Tibial nerve (tissue), 4 donors: ENCODE measurements around the gene SLCO3A1. TPM values are rescaled to one million over a fixed set of nuclear protein-coding genes. Genes with fewer than 3 reads are reported as not detected.

ENCODE experiments used
- DNase-seq, 2 donors: peaks; one replicate each; pipeline ENCODE4 v3.0.0-alpha.2; 2019; ENCODE audit warnings: low spot score in 2 of 2
- H3K27ac ChIP-seq, 4 donors: fragments of 200-600 bp; sonication (generic) in 3 of 4; one replicate each; pipeline ENCODE4 v1.5.1; 2017 to 2019; ENCODE audit warnings: mild to moderate bottlenecking in 1 of 4
- H3K27me3 ChIP-seq, 2 donors: fragments of 200-600 bp; sonication (generic) in 1 of 2; one replicate each; pipeline versions ENCODE4 v1.5.1 to v1.6.0; 2017 to 2019
- H3K36me3 ChIP-seq, 3 donors: fragments of 200-600 bp; sonication (generic); one replicate each; pipeline ENCODE4 v1.5.1; 2018 to 2019
- H3K4me1 ChIP-seq, 4 donors: fragments of 200-600 bp; sonication (generic) in 3 of 4; one replicate each; pipeline ENCODE4 v1.5.1; 2017 to 2019
- H3K4me3 ChIP-seq, 4 donors: fragments of 200-600 bp; sonication (generic) in 3 of 4; one replicate each; pipeline ENCODE4 v1.5.1; 2017 to 2019; ENCODE audit warnings: mild to moderate bottlenecking in 1 of 4, moderate library complexity in 1 of 4
- H3K9me3 ChIP-seq, 4 donors: fragments of 200-600 bp; sonication (generic) in 3 of 4; one replicate each; pipeline ENCODE4 v1.5.1; 2017 to 2019
- CTCF ChIP-seq, 5 experiments: fragments of 200-600 bp in 3 of 5; fragments of 450-650 bp in 2 of 5; sonication (generic) in 3 of 5; IDR thresholded peaks; one replicate each; pipeline ENCODE4 v1.5.1; 2016 to 2019; ENCODE audit warnings: antibody characterized with exemption in 5 of 5, mild to moderate bottlenecking in 3 of 5, moderate library complexity in 2 of 5
- EP300 ChIP-seq, 2 donors: sonication (generic); formaldehyde crosslinking; IDR thresholded peaks; one replicate each; pipeline ENCODE4 v1.6.1; 2017; ENCODE audit warnings: antibody characterized with exemption in 2 of 2, mild to moderate bottlenecking in 1 of 2
- POLR2A ChIP-seq, 2 donors: fragments of 450-650 bp; IDR thresholded peaks; one replicate each; pipeline ENCODE4 v1.6.1; 2017; ENCODE audit warnings: antibody characterized with exemption in 2 of 2, mild to moderate bottlenecking in 2 of 2, moderate library complexity in 2 of 2
- WGBS, 2 donors: methylation state at CpG; one replicate each; pipeline ENCODE4 v1.1.5; 2018; 5-methylcytosine and 5-hydroxymethylcytosine counted together
- total RNA-seq, 4 donors: library from RNA; depleted of rRNA; stranded (reverse); fragments of >200 nt; gene quantifications; one replicate each; pipeline ENCODE4 v1.1.0, GENCODE V29; 2016

The SLCO3A1 gene
- total RNA-seq, 4 donors from 2014 or later, result 13.8 to 20.2 (median 14.3) TPM

- WGBS, 2 donors, result 86 to 89% methylated on average over 3 of the region's 3 CpGs
- no peak overlapping the region for H3K27ac ChIP-seq
- no peaks in the 10 kb centered on the region for H3K36me3 ChIP-seq
- no peak for TF ChIP-seq CTCF (IDR thresholded peaks at IDR 0.05)
- no peak for TF ChIP-seq EP300 (IDR thresholded peaks at IDR 0.05)
- no peak for TF ChIP-seq POLR2A (IDR thresholded peaks at IDR 0.05)
- H3K9me3 ChIP-seq, result no peaks in the 10 kb centered on the region
- H3K4me3 ChIP-seq, result no peak overlapping the region
- no peaks in the 10 kb centered on the region for H3K4me1 ChIP-seq
- no peak for DNase-seq
- H3K27me3 ChIP-seq, result no peaks in the 10 kb centered on the region
These were observed 54.9 kb downstream of the SLCO3A1 start for GRCh38 chr15:91908391-91908790.

- TF ChIP-seq POLR2A (IDR thresholded peaks at IDR 0.05) (no peak), CTCF (IDR thresholded peaks at IDR 0.05) (no peak), EP300 (IDR thresholded peaks at IDR 0.05) (no peak)
- WGBS, 2 donors, result 86 to 91% methylated on average over 2 of the region's 2 CpGs
- Histone ChIP-seq H3K36me3 (no peaks in the 10 kb centered on the region), H3K4me1 (no peaks in the 10 kb centered on the region), H3K9me3 (no peaks in the 10 kb centered on the region), H3K27me3 (no peaks in the 10 kb centered on the region), H3K4me3 (no peak overlapping the region), H3K27ac (no peak overlapping the region)
- no peak for DNase-seq
These were observed 55.6 kb downstream of the SLCO3A1 start for GRCh38 chr15:91909111-91909510.

GRCh38 chr15:91909574-91909973 lies 56.1 kb downstream of the SLCO3A1 start:
- Histone ChIP-seq H3K4me3 (no peak overlapping the region), H3K4me1 (no peaks in the 10 kb centered on the region), H3K27me3 (no peaks in the 10 kb centered on the region), H3K27ac (no peak overlapping the region), H3K9me3 (no peaks in the 10 kb centered on the region), H3K36me3 (no peaks in the 10 kb centered on the region)
- TF ChIP-seq EP300 (IDR thresholded peaks at IDR 0.05) (no peak), POLR2A (IDR thresholded peaks at IDR 0.05) (no peak), CTCF (IDR thresholded peaks at IDR 0.05) (no peak)
- DNase-seq, result no peak
- WGBS, 2 donors, result 75 to 95% methylated on average over 7 of the region's 7 CpGs

- no peak overlapping the region for H3K27ac ChIP-seq
- 85 to 87% methylated on average over 7 of the region's 7 CpGs for WGBS, 2 donors
- H3K27me3 ChIP-seq, result no peaks in the 10 kb centered on the region
- DNase-seq, result no peak
- H3K9me3 ChIP-seq, result no peaks in the 10 kb centered on the region
- peaks cover 0 to 7% (median 0%) of the 10 kb centered on the region in 4 donors for H3K4me1 ChIP-seq
- no peak for TF ChIP-seq CTCF (IDR thresholded peaks at IDR 0.05)
- no peak for TF ChIP-seq EP300 (IDR thresholded peaks at IDR 0.05)
- TF ChIP-seq POLR2A (IDR thresholded peaks at IDR 0.05), result no peak
- peaks cover 0 to 10% (median 0%) of the 10 kb centered on the region in 3 donors for H3K36me3 ChIP-seq
- no peak overlapping the region for H3K4me3 ChIP-seq
These were observed 58.3 kb downstream of the SLCO3A1 start for GRCh38 chr15:91911844-91912243.

- Histone ChIP-seq H3K4me1 (peaks cover 0 to 7% (median 0%) of the 10 kb centered on the region in 4 donors), H3K27me3 (no peaks in the 10 kb centered on the region), H3K9me3 (no peaks in the 10 kb centered on the region), H3K36me3 (peaks cover 0 to 14% (median 0%) of the 10 kb centered on the region in 3 donors), H3K4me3 (no peak overlapping the region), H3K27ac (no peak overlapping the region)
- 74 to 85% methylated on average over 4 of the region's 4 CpGs for WGBS, 2 donors
- no peak for DNase-seq
- TF ChIP-seq POLR2A (IDR thresholded peaks at IDR 0.05) (no peak), EP300 (IDR thresholded peaks at IDR 0.05) (no peak), CTCF (IDR thresholded peaks at IDR 0.05) (no peak)
These were observed 58.8 kb downstream of the SLCO3A1 start for GRCh38 chr15:91912336-91912735.
